Thymus (tissue), 11 donors: Measurements from ENCODE around the gene CRYBB1. TPM values are rescaled to one million over a fixed set of nuclear protein-coding genes. Genes with fewer than 3 reads are reported as not detected.

Source experiments
- DNase-seq, 9 donors: peaks; one replicate each; pipeline ENCODE4 v3.0.0-alpha.2; 2013; ENCODE audit warnings: low spot score in 9 of 9, low read depth in 6 of 9, missing footprints in 1 of 9
- H3K27ac ChIP-seq, 2 donors: one replicate each; pipeline ENCODE4 v1.5.1; 2013; ENCODE audit warnings: control low read depth in 1 of 2, low read depth in 1 of 2, low read length in 1 of 2, mild to moderate bottlenecking in 1 of 2, moderate library complexity in 1 of 2
- H3K27me3 ChIP-seq, 2 donors: one replicate each; pipeline ENCODE4 v1.5.1; 2013; ENCODE audit warnings: low read length in 1 of 2; ENCODE audit not compliant: control insufficient read depth in 2 of 2, insufficient read depth in 1 of 2
- H3K36me3 ChIP-seq, 2 donors: one replicate each; pipeline ENCODE4 v1.5.1; 2013; ENCODE audit warnings: low read length in 1 of 2, mild to moderate bottlenecking in 1 of 2, moderate library complexity in 1 of 2; ENCODE audit not compliant: control insufficient read depth in 2 of 2, insufficient read depth in 2 of 2
- H3K4me1 ChIP-seq, 2 donors: one replicate each; pipeline ENCODE4 v1.5.1; 2013; ENCODE audit warnings: low read length in 2 of 2; ENCODE audit not compliant: control insufficient read depth in 2 of 2, insufficient read depth in 2 of 2
- H3K4me3 ChIP-seq, 2 donors: one replicate each; pipeline ENCODE4 v1.5.1; 2013; ENCODE audit warnings: low read length in 2 of 2, control low read depth in 1 of 2, mild to moderate bottlenecking in 1 of 2
- H3K9me3 ChIP-seq, 2 donors: one replicate each; pipeline ENCODE4 v1.5.1; 2013; ENCODE audit warnings: low read length in 1 of 2, mild to moderate bottlenecking in 1 of 2; ENCODE audit not compliant: control insufficient read depth in 2 of 2, insufficient read depth in 1 of 2
- WGBS: extraction: QIAGEN DNeasy Blood & Tissue Kit; methylation state at CpG from one replicate; pipeline ENCODE4 v1.1.7; 2013; 5-methylcytosine and 5-hydroxymethylcytosine counted together
- polyA plus RNA-seq: library from polyadenylated mRNA; stranded (reverse); fragments of 200-250 nt; gene quantifications from one replicate; pipeline ENCODE4 v1.2.3, GENCODE V29; 2013
- total RNA-seq: library from RNA; stranded (reverse); fragments of 120-200 nt; gene quantifications from one replicate; pipeline ENCODE4 v1.2.4, GENCODE V29; 2013
- donor health status: healthy.

CRYBB1 gene
- total and polyA plus RNA-seq, 2 donors, result 0.85 to 1.7 TPM

DNA sequence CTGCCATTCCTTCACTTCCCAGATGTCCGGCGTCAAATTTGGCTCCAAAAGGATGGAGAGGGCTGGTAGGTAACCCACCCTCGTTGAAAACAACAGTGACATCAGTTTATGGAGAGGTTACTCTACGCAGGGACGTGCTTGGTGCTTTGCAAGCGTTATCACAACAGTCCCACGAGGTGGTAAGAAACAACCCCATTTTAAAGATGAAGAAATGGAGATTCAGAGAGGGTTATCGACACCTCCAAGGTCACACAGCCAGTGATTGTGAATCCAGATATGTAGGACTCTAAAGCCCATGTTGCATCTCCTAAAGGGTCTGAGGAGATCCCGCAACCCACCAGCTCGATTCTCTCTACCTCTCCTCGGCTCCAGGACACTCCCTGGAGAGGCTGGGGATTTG is 40.3 kb upstream of the CRYBB1 start:
- H3K27me3 ChIP-seq, result peaks cover 22 to 58% of the 10 kb centered on the region in 2 donors
- no peak overlapping the region for H3K27ac ChIP-seq
- H3K9me3 ChIP-seq, result peaks cover under 1 to 7% of the 10 kb centered on the region in 2 donors
- peak overlapping the region; percentile 29 to 43 for H3K4me3 ChIP-seq
- 8% methylated on average over 11 of the region's 11 CpGs for WGBS
- no peaks in the 10 kb centered on the region for H3K36me3 ChIP-seq
- H3K4me1 ChIP-seq, result peaks cover 22 to 27% of the 10 kb centered on the region in 2 donors
- DNase-seq, result no peak

DNA sequence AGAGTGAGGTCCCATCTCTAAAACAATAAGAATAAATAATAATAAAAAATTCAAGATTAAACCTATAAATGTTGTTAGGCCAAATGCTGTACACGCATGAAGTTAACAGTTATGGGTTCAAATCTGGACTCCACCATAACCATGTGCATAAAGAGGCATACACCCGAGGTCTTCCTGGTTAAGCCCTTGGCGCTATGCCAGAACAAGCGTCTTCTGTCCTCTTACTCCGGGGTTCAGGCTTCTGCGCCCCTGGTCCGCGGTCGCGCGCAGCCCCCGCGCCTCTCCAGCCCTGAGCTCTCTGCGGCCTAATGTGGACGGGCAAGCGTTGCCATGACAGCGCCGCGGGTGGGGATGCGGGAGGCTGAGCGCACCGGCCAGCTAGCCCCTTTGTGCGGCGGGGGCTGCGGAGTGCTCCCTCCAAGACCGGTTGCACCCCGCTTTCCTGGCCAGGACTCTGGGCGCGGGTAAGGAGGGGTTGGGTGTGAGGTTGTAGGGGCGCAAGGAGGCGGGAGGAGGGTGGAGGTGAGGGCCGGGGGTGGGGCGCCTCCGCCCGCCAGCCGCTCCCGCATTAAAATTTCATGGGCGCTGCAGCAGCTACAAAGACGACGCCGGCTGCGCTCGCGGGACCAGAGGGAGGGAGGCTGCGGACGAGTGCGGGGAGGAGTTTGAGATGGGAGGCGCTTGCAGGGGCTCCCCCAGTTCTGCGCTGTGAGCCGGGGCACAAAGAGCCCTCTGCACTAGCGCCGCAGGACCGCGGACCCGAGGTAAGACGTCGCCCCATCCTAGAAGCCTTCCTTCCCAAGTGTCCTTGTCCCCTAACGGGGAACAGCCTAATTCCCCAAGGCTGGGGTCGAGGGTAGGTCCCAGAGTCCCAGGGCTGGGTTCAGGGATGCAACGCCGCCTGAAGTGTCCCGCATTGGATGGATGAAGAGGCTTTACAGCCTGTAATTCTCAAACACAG is 39.3 kb upstream of the CRYBB1 start, which contains the start of gene MIAT:
Gene MIAT (plus strand): TSS at position 698 of the 961 bp plus-strand sequence.
- DNase-seq, result peak in 1 of 9 donors; percentile 41
- WGBS, result 5% methylated on average over 62 of the region's 62 CpGs
- Histone ChIP-seq H3K9me3 (peaks cover 1 to 7% of the 10 kb centered on the region in 2 donors), H3K4me1 (peaks cover 22 to 27% of the 10 kb centered on the region in 2 donors), H3K36me3 (no peaks in the 10 kb centered on the region), H3K4me3 (peak within 1 kb of the TSS; percentile 29 to 43), H3K27ac (no peak within 1 kb of the TSS), H3K27me3 (peaks cover 22 to 64% of the 10 kb centered on the region in 2 donors)

- H3K4me3 ChIP-seq, result no peak overlapping the region
- H3K27me3 ChIP-seq, result peaks cover 6 to 46% of the 10 kb centered on the region in 2 donors
- no peaks in the 10 kb centered on the region for H3K36me3 ChIP-seq
- WGBS, result 96% methylated on average over 10 of the region's 10 CpGs
- H3K4me1 ChIP-seq, result peaks cover 20 to 26% of the 10 kb centered on the region in 2 donors
- peaks cover 0 to 1% of the 10 kb centered on the region in 2 donors for H3K9me3 ChIP-seq
- no peak overlapping the region for H3K27ac ChIP-seq
- no peak for DNase-seq
Observed at GRCh38 chr22:26651815-26652214, 34.0 kb upstream of the CRYBB1 start.

- Histone ChIP-seq H3K36me3 (no peaks in the 10 kb centered on the region), H3K9me3 (peaks cover 0 to 1% of the 10 kb centered on the region in 2 donors), H3K4me3 (no peak overlapping the region), H3K4me1 (peaks cover 20 to 33% of the 10 kb centered on the region in 2 donors), H3K27ac (no peak overlapping the region), H3K27me3 (peaks cover 3 to 39% of the 10 kb centered on the region in 2 donors)
- DNase-seq, result no peak
- 95% methylated on average over 6 of the region's 6 CpGs for WGBS
Observed at GRCh38 chr22:26650722-26651421, 33.0 kb upstream of the CRYBB1 start.

DNA sequence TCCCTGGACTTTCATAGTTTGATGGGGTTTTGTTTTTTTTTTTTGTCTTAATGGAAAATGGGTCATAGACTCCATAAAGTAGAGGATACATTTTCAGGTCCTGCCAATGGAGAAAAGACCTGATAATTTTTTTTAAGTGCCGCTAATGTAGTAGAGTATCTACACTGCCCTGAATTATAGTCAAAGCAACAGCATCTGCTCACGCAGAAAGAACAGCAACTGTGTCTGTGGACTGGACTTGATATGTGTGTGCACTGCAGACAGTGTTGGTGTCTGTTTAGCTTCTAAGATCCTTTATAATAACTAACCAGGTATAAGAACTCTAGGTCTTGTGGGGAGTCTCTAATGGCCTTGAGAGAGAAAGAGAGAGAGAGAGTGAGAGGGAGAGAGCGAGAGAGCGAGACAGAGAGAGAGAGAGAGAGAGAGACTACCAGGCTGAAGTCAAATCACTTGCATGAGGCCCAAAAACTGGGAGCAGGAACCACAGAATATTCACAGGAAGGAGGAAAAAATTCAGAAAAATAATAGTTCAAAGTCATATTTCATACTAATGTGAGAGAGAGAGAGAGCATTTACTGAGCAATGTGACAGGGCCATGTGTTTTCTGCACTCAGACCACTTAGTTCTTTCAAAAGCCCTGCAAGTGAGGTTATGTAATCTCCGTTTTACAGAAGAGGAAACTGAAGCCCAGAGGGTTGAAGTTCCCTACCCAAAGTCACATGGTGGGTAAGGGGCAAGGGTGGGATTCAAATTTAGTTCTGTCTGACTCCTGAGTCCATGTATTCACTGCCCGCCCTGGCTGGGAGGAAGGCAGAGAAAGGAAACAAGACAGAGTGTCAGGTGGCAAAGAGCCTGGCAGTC is 30.9 kb upstream of the CRYBB1 start:
- Histone ChIP-seq H3K4me1 (peaks cover 23 to 49% of the 10 kb centered on the region in 2 donors), H3K4me3 (no peak overlapping the region), H3K27me3 (peaks cover 0 to 22% of the 10 kb centered on the region in 2 donors), H3K36me3 (no peaks in the 10 kb centered on the region), H3K9me3 (peaks cover 0 to 1% of the 10 kb centered on the region in 2 donors), H3K27ac (peak overlapping the region in 1 of 2 donors; percentile 61)
- peak in 1 of 9 donors; percentile 39 for DNase-seq
- 78% methylated on average over 6 of the region's 6 CpGs for WGBS

GRCh38 chr22:26648011-26648497 is 30.2 kb upstream of the CRYBB1 start:
- Histone ChIP-seq H3K4me1 (peaks cover 24 to 56% of the 10 kb centered on the region in 2 donors), H3K36me3 (no peaks in the 10 kb centered on the region), H3K9me3 (no peaks in the 10 kb centered on the region), H3K4me3 (no peak overlapping the region), H3K27me3 (peaks cover 0 to 17% of the 10 kb centered on the region in 2 donors), H3K27ac (peak overlapping the region; percentile 6 to 61)
- 15% methylated on average over 17 of the region's 17 CpGs for WGBS
- DNase-seq, result peak in 6 of 9 donors; percentile 58 to 87 (median 70)

GRCh38 chr22:26646158-26646557 is 28.3 kb upstream of the CRYBB1 start:
- no peak overlapping the region for H3K27ac ChIP-seq
- H3K27me3 ChIP-seq, result peaks cover 0 to 8% of the 10 kb centered on the region in 2 donors

GRCh38 chr22:26643418-26644100 is 25.7 kb upstream of the CRYBB1 start:
- H3K36me3 ChIP-seq, result no peaks in the 10 kb centered on the region
- peaks cover 0 to 3% of the 10 kb centered on the region in 2 donors for H3K27me3 ChIP-seq
- H3K27ac ChIP-seq, result peak overlapping the region in 1 of 2 donors; percentile 62
- peaks cover 30 to 62% of the 10 kb centered on the region in 2 donors for H3K4me1 ChIP-seq
- H3K9me3 ChIP-seq, result no peaks in the 10 kb centered on the region
- no peak overlapping the region for H3K4me3 ChIP-seq
- no peak for DNase-seq
- 94% methylated on average over 15 of the region's 15 CpGs for WGBS

More at GRCh38 chr22:26646158-26646557, 28.3 kb upstream of the CRYBB1 start:
- Histone ChIP-seq H3K36me3 (no peaks in the 10 kb centered on the region), H3K4me1 (peaks cover 33 to 70% of the 10 kb centered on the region in 2 donors), H3K9me3 (no peaks in the 10 kb centered on the region), H3K4me3 (no peak overlapping the region)
- DNase-seq, result no peak
- WGBS, result 90% methylated on average over 5 of the region's 5 CpGs
